ENCODE results near the gene KIAA1217.

DNA sequence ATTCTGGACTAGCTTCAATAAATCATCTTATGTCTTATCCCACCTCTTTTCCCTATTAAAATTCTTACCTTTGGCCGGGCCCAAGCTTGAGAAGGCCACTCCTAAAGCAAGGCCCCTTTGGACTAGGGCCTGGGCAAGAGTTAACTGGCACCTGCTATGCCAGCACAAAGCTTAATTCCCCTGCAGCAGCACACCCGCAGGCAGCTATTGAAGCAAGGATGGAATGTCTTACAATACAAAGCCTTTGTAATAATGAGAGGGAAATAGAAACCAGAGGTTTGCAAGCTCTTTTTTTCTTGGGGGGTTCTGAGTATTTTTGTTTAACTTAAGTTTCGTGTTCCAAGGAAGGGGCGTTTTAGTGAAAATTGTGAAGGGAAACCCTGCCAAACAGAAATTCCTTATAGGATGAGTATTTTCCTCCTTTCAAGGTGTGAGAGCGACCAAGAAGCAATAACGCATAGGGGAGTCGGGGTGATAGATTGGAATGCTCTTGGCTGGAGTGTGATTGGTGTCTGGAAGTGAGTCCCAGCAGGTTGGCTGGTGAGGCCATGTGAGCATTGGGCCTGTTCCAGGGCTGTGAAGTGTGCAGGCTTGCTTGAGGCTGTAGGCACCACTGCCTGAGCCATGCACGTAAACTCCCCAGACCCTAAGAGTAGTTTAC, 148.5 kb downstream of the KIAA1217 start:
- TF ChIP-seq, protein P1, sequence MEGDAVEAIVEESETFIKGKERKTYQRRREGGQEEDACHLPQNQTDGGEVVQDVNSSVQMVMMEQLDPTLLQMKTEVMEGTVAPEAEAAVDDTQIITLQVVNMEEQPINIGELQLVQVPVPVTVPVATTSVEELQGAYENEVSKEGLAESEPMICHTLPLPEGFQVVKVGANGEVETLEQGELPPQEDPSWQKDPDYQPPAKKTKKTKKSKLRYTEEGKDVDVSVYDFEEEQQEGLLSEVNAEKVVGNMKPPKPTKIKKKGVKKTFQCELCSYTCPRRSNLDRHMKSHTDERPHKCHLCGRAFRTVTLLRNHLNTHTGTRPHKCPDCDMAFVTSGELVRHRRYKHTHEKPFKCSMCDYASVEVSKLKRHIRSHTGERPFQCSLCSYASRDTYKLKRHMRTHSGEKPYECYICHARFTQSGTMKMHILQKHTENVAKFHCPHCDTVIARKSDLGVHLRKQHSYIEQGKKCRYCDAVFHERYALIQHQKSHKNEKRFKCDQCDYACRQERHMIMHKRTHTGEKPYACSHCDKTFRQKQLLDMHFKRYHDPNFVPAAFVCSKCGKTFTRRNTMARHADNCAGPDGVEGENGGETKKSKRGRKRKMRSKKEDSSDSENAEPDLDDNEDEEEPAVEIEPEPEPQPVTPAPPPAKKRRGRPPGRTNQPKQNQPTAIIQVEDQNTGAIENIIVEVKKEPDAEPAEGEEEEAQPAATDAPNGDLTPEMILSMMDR (conservative IDR thresholded peaks at IDR 0.05; ENCODE audit: low read depth, low read length), result no peak
- TF ChIP-seq EZH2 (IDR thresholded peaks at IDR 0.05; ENCODE audit: borderline replicate concordance, low read depth, low read length, poor library complexity, severe bottlenecking), result no peak
